OCI-LY1 (cell line): Measurements from ENCODE around the gene PCDHA11.

Experiments used
- CTCF ChIP-seq: fragments of 200-600 bp; sonication (generic), shearing (Covaris generic); IDR thresholded peaks from 2 replicates; pipeline ENCODE4 v1.5.1; 2017; ENCODE audit warnings: mild to moderate bottlenecking, antibody characterized with exemption, low read length, moderate library complexity, mixed read lengths
- EZH2 ChIP-seq: fragments of 200-600 bp; sonication (generic), shearing (Covaris generic); IDR thresholded peaks from 2 replicates; pipeline ENCODE4 v1.8.0; 2017; ENCODE audit warnings: borderline replicate concordance, mixed run types, mild to moderate bottlenecking, antibody characterized with exemption, low read length, moderate library complexity, mixed read lengths

GRCh38 chr5:140868721-140869554 lies at the start of gene PCDHA11:
- TF ChIP-seq CTCF (no peak), EZH2 (no peak)
